ENCODE measurements around the gene F11.
A peak's percentile ranks its signal among the peaks of the same experiment; 100 is the strongest.

Gene F11

GRCh38 chr4:186250760-186251159 is 15.2 kb upstream of the F11 start:
- peaks cover 0 to 11% (median 0%) of the 10 kb centered on the region in 3 experiments for H3K27me3 ChIP-seq (ENCODE audit: control insufficient read depth in 3 of 3, insufficient read depth in 3 of 3, low read depth in 1 of 3, low read length in 3 of 3)
- no peak overlapping the region for H2BK12ac ChIP-seq (ENCODE audit: low read length)
- no peak overlapping the region for H4K91ac ChIP-seq (ENCODE audit: low read depth, low read length, poor library complexity)

GRCh38 chr4:186255122-186255521 is 10.9 kb upstream of the F11 start:
- no peak overlapping the region for H4K91ac ChIP-seq (ENCODE audit: low read depth, low read length, poor library complexity)
- H3K23ac ChIP-seq (ENCODE audit: low read depth, low read length, poor library complexity) = no peak overlapping the region
- no peaks in the 10 kb centered on the region for H3K9me3 ChIP-seq (replicated peaks in 1 of 2; ENCODE audit: control insufficient read depth in 2 of 2, insufficient read depth in 1 of 2, low read depth in 1 of 2, low read length in 2 of 2)
- H3K27me3 ChIP-seq (ENCODE audit: control insufficient read depth in 3 of 3, insufficient read depth in 3 of 3, low read depth in 1 of 3, low read length in 3 of 3) = peaks cover 0 to 10% (median 0%) of the 10 kb centered on the region in 3 experiments
- H3K4me3 ChIP-seq (ENCODE audit: low read length in 2 of 2) = no peak overlapping the region
- no peak overlapping the region for H3K18ac ChIP-seq (ENCODE audit: low read length)
- H2BK15ac ChIP-seq (ENCODE audit: low read length) = no peak overlapping the region
- no peak overlapping the region for H3K27ac ChIP-seq (replicated peaks; ENCODE audit: low read length)
- H2AK5ac ChIP-seq (ENCODE audit: low read depth, low read length) = no peak overlapping the region
- H3K9ac ChIP-seq (ENCODE audit: low read depth, low read length, poor library complexity) = no peak overlapping the region
- no peak overlapping the region for H2BK120ac ChIP-seq (ENCODE audit: low read depth, low read length)
- H4K8ac ChIP-seq (ENCODE audit: low read depth, low read length) = no peak overlapping the region
- peaks cover 0 to 2% of the 10 kb centered on the region in 2 donors for H3K4me1 ChIP-seq (ENCODE audit: control insufficient read depth in 2 of 2, insufficient read depth in 1 of 2, low read depth in 1 of 2, low read length in 2 of 2)
- no peak overlapping the region for H2BK5ac ChIP-seq (ENCODE audit: low read length)
- no peak for DNase-seq (ENCODE audit: low spot score)
- H2AFZ ChIP-seq (ENCODE audit: low read length) = no peak overlapping the region
- H3K4me2 ChIP-seq (ENCODE audit: insufficient read depth, low read length, poor library complexity, severe bottlenecking) = no peak overlapping the region
- H3K4ac ChIP-seq (ENCODE audit: low read length) = no peak overlapping the region
- no peak overlapping the region for H2BK12ac ChIP-seq (ENCODE audit: low read length)
- H3K14ac ChIP-seq (ENCODE audit: low read length) = no peak overlapping the region
- no peaks in the 10 kb centered on the region for H3K79me1 ChIP-seq (ENCODE audit: low read depth, low read length)
- H3K36me3 ChIP-seq (replicated peaks in 1 of 2; ENCODE audit: control insufficient read depth in 2 of 2, insufficient read depth in 2 of 2, low read length in 2 of 2) = no peaks in the 10 kb centered on the region
- WGBS, 2 donors (ENCODE audit: extremely low coverage in 2 of 2, insufficient read length in 2 of 2, insufficient replicate concordance in 1 of 2) = no CpG with 5 or more reads among the region's 3 CpGs

More at GRCh38 chr4:186250760-186251159, 15.2 kb upstream of the F11 start:
- Histone ChIP-seq H2AK5ac (ENCODE audit: low read depth, low read length) (no peak overlapping the region), H3K9me3 (replicated peaks in 1 of 2; ENCODE audit: control insufficient read depth in 2 of 2, insufficient read depth in 1 of 2, low read depth in 1 of 2, low read length in 2 of 2) (no peaks in the 10 kb centered on the region), H3K4ac (ENCODE audit: low read length) (no peak overlapping the region), H2BK5ac (ENCODE audit: low read length) (no peak overlapping the region), H3K4me1 (ENCODE audit: control insufficient read depth in 2 of 2, insufficient read depth in 1 of 2, low read depth in 1 of 2, low read length in 2 of 2) (peaks cover 0 to 4% of the 10 kb centered on the region in 2 donors), H3K4me3 (ENCODE audit: low read length in 2 of 2) (no peak overlapping the region), H3K79me1 (ENCODE audit: low read depth, low read length) (no peaks in the 10 kb centered on the region), H3K23ac (ENCODE audit: low read depth, low read length, poor library complexity) (no peak overlapping the region), H3K14ac (ENCODE audit: low read length) (no peak overlapping the region), H3K36me3 (replicated peaks in 1 of 2; ENCODE audit: control insufficient read depth in 2 of 2, insufficient read depth in 2 of 2, low read length in 2 of 2) (no peaks in the 10 kb centered on the region), H3K18ac (ENCODE audit: low read length) (no peak overlapping the region), H3K9ac (ENCODE audit: low read depth, low read length, poor library complexity) (no peak overlapping the region), H2AFZ (ENCODE audit: low read length) (no peak overlapping the region), H2BK15ac (ENCODE audit: low read length) (no peak overlapping the region), H3K4me2 (ENCODE audit: insufficient read depth, low read length, poor library complexity, severe bottlenecking) (no peak overlapping the region), H2BK120ac (ENCODE audit: low read depth, low read length) (no peak overlapping the region), H4K8ac (ENCODE audit: low read depth, low read length) (no peak overlapping the region), H3K27ac (replicated peaks; ENCODE audit: low read length) (no peak overlapping the region)
- no CpG with 5 or more reads among the region's 2 CpGs for WGBS, 2 donors (ENCODE audit: extremely low coverage in 2 of 2, insufficient read length in 2 of 2, insufficient replicate concordance in 1 of 2)
- DNase-seq (ENCODE audit: low spot score) = no peak

GRCh38 chr4:186258216-186258811 is 7.7 kb upstream of the F11 start:
- Histone ChIP-seq H4K8ac (ENCODE audit: low read depth, low read length) (no peak overlapping the region), H3K9me3 (replicated peaks in 1 of 2; ENCODE audit: control insufficient read depth in 2 of 2, insufficient read depth in 1 of 2, low read depth in 1 of 2, low read length in 2 of 2) (no peaks in the 10 kb centered on the region), H3K36me3 (replicated peaks in 1 of 2; ENCODE audit: control insufficient read depth in 2 of 2, insufficient read depth in 2 of 2, low read length in 2 of 2) (no peaks in the 10 kb centered on the region), H3K4me3 (ENCODE audit: low read length in 2 of 2) (peak overlapping the region in 1 of 2 donors; percentile 39), H3K27me3 (ENCODE audit: control insufficient read depth in 3 of 3, insufficient read depth in 3 of 3, low read depth in 1 of 3, low read length in 3 of 3) (peaks cover 0 to 7% (median 0%) of the 10 kb centered on the region in 3 experiments), H2BK5ac (ENCODE audit: low read length) (no peak overlapping the region), H3K79me1 (ENCODE audit: low read depth, low read length) (no peaks in the 10 kb centered on the region), H4K91ac (ENCODE audit: low read depth, low read length, poor library complexity) (no peak overlapping the region), H2BK12ac (ENCODE audit: low read length) (no peak overlapping the region), H3K9ac (ENCODE audit: low read depth, low read length, poor library complexity) (no peak overlapping the region), H3K23ac (ENCODE audit: low read depth, low read length, poor library complexity) (no peak overlapping the region), H3K14ac (ENCODE audit: low read length) (no peak overlapping the region), H3K4me1 (ENCODE audit: control insufficient read depth in 2 of 2, insufficient read depth in 1 of 2, low read depth in 1 of 2, low read length in 2 of 2) (no peaks in the 10 kb centered on the region), H3K18ac (ENCODE audit: low read length) (no peak overlapping the region), H3K27ac (replicated peaks; ENCODE audit: low read length) (no peak overlapping the region), H3K4ac (ENCODE audit: low read length) (no peak overlapping the region), H2AK5ac (ENCODE audit: low read depth, low read length) (no peak overlapping the region), H2BK120ac (ENCODE audit: low read depth, low read length) (no peak overlapping the region), H2BK15ac (ENCODE audit: low read length) (no peak overlapping the region), H2AFZ (ENCODE audit: low read length) (no peak overlapping the region), H3K4me2 (ENCODE audit: insufficient read depth, low read length, poor library complexity, severe bottlenecking) (no peak overlapping the region)
- WGBS, 2 donors (ENCODE audit: extremely low coverage in 2 of 2, insufficient read length in 2 of 2, insufficient replicate concordance in 1 of 2) = no CpG with 5 or more reads among the region's 12 CpGs
- DNase-seq (ENCODE audit: low spot score) = no peak

- Histone ChIP-seq H4K8ac (ENCODE audit: low read depth, low read length) (no peak overlapping the region), H2BK5ac (ENCODE audit: low read length) (no peak overlapping the region), H2AFZ (ENCODE audit: low read length) (no peak overlapping the region), H3K4ac (ENCODE audit: low read length) (no peak overlapping the region), H3K23ac (ENCODE audit: low read depth, low read length, poor library complexity) (no peak overlapping the region), H3K4me3 (ENCODE audit: low read length in 2 of 2) (no peak overlapping the region), H3K18ac (ENCODE audit: low read length) (no peak overlapping the region), H3K4me2 (ENCODE audit: insufficient read depth, low read length, poor library complexity, severe bottlenecking) (no peak overlapping the region), H3K27ac (replicated peaks; ENCODE audit: low read length) (no peak overlapping the region), H2BK12ac (ENCODE audit: low read length) (no peak overlapping the region), H3K4me1 (ENCODE audit: control insufficient read depth in 2 of 2, insufficient read depth in 1 of 2, low read depth in 1 of 2, low read length in 2 of 2) (no peaks in the 10 kb centered on the region), H4K91ac (ENCODE audit: low read depth, low read length, poor library complexity) (no peak overlapping the region), H2BK120ac (ENCODE audit: low read depth, low read length) (no peak overlapping the region), H3K14ac (ENCODE audit: low read length) (no peak overlapping the region), H3K36me3 (replicated peaks in 1 of 2; ENCODE audit: control insufficient read depth in 2 of 2, insufficient read depth in 2 of 2, low read length in 2 of 2) (no peaks in the 10 kb centered on the region), H3K9ac (ENCODE audit: low read depth, low read length, poor library complexity) (no peak overlapping the region), H3K79me1 (ENCODE audit: low read depth, low read length) (no peaks in the 10 kb centered on the region), H2AK5ac (ENCODE audit: low read depth, low read length) (no peak overlapping the region), H3K27me3 (ENCODE audit: control insufficient read depth in 3 of 3, insufficient read depth in 3 of 3, low read depth in 1 of 3, low read length in 3 of 3) (peaks cover 0 to 7% (median 0%) of the 10 kb centered on the region in 3 experiments), H2BK15ac (ENCODE audit: low read length) (no peak overlapping the region), H3K9me3 (replicated peaks in 1 of 2; ENCODE audit: control insufficient read depth in 2 of 2, insufficient read depth in 1 of 2, low read depth in 1 of 2, low read length in 2 of 2) (no peaks in the 10 kb centered on the region)
- no CpG with 5 or more reads among the region's 6 CpGs for WGBS, 2 donors (ENCODE audit: extremely low coverage in 2 of 2, insufficient read length in 2 of 2, insufficient replicate concordance in 1 of 2)
- no peak for DNase-seq (ENCODE audit: low spot score)
Observed at GRCh38 chr4:186260117-186260503, 5.9 kb upstream of the F11 start.

All from neuronal stem cell (in vitro differentiated cells).